ENCODE measurements around the gene PBOV1.

DNA sequence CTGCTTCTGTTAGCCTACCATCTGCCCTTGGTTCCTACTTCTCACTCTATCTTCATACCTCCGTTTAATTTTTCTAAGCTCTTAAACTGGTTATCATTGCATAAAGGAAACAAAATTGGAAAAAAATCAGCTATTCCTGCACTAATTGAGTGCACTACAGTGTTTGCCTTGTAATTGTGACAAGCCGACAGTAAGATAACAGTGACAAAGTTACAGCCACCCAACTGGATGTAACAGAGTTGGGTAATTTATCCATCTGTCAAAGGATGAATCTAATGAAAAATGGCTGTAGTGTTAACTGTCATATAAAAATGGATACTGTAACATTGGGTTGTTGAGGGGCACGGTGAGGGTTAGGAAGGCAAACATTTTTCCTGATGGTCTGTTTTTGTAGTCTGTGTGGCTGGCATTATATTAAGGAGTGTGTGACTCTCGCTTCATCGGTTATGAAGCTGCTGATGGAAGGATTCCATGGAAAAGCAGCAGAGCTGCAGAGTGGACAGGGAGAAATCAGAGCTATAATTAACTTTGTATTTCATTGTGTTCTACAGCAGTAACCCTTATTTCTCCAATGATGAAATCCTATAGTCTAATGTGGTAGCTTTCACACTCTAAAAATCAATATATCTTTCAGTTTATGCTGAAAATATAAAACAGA is 12.7 kb downstream of the PBOV1 start:
- TF ChIP-seq, protein P1, sequence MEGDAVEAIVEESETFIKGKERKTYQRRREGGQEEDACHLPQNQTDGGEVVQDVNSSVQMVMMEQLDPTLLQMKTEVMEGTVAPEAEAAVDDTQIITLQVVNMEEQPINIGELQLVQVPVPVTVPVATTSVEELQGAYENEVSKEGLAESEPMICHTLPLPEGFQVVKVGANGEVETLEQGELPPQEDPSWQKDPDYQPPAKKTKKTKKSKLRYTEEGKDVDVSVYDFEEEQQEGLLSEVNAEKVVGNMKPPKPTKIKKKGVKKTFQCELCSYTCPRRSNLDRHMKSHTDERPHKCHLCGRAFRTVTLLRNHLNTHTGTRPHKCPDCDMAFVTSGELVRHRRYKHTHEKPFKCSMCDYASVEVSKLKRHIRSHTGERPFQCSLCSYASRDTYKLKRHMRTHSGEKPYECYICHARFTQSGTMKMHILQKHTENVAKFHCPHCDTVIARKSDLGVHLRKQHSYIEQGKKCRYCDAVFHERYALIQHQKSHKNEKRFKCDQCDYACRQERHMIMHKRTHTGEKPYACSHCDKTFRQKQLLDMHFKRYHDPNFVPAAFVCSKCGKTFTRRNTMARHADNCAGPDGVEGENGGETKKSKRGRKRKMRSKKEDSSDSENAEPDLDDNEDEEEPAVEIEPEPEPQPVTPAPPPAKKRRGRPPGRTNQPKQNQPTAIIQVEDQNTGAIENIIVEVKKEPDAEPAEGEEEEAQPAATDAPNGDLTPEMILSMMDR (conservative IDR thresholded peaks at IDR 0.05) = no peak
- no peak for TF ChIP-seq ZFX (IDR thresholded peaks at IDR 0.05)

All from C4-2B (cell line).